Sigmoid colon (tissue), 3 donors: ENCODE results near the gene RTL10.

Experiments used
- CTCF ChIP-seq, 4 experiments: fragments of 450-650 bp in 3 of 4; fragments of 200-600 bp in 1 of 4; IDR thresholded peaks; one replicate each; pipeline ENCODE4 v1.5.1; 2016 to 2019; ENCODE audit warnings: antibody characterized with exemption in 4 of 4, mild to moderate bottlenecking in 3 of 4, moderate library complexity in 2 of 4
- POLR2A ChIP-seq, 2 donors: fragments of 450-650 bp; IDR thresholded peaks; one replicate each; pipeline ENCODE4 v1.6.1; 2016; ENCODE audit warnings: antibody characterized with exemption in 2 of 2, mild to moderate bottlenecking in 2 of 2, moderate library complexity in 2 of 2

- no peak for TF ChIP-seq POLR2A (IDR thresholded peaks at IDR 0.05)
- no peak for TF ChIP-seq CTCF (IDR thresholded peaks at IDR 0.05)
Measured at GRCh38 chr22:19821523-19822300, 33.0 kb downstream of the RTL10 start.
